Heart right ventricle (tissue), 16 donors: ENCODE results near the gene HS3ST5. TPM values are rescaled to one million over a fixed set of nuclear protein-coding genes. Genes with fewer than 3 reads are reported as not detected.
"Not testable (repeated sequence)": the region's sequence is repeated elsewhere in the genome, so short reads cannot be mapped to it uniquely, and the experiment has no call there.

ENCODE experiments used
- ATAC-seq, 8 donors: fragments of 200-7000 bp; cut with Tn5 transposase; one replicate each; pipeline ENCODE4 v1.9.1; 2020; ENCODE audit warnings: mild to moderate bottlenecking in 8 of 8, moderate library complexity in 8 of 8, moderate number of reproducible peaks in 1 of 8
- DNase-seq, 2 donors: peaks; one replicate each; pipeline ENCODE4 v3.0.0-alpha.2; 2020
- H3K27ac ChIP-seq, 10 donors: fragments of 200-600 bp; sonication (generic) in 2 of 10; one replicate each; pipeline versions ENCODE4 v1.5.0 to v1.8.0; 2020 to 2022; ENCODE audit warnings: mild to moderate bottlenecking in 3 of 10
- H3K27me3 ChIP-seq, 7 donors: fragments of 200-600 bp; one replicate each; pipeline ENCODE4 v1.8.0; 2021 to 2022; ENCODE audit warnings: mild to moderate bottlenecking in 2 of 7
- H3K36me3 ChIP-seq, 9 donors: fragments of 200-600 bp; sonication (generic) in 1 of 9; one replicate each; pipeline versions ENCODE4 v1.5.0 to v1.8.0; 2020 to 2022; ENCODE audit warnings: mild to moderate bottlenecking in 2 of 9
- H3K4me1 ChIP-seq, 9 donors: fragments of 200-600 bp; sonication (generic) in 1 of 9; one replicate each; pipeline versions ENCODE4 v1.5.0 to v1.8.0; 2020 to 2022; ENCODE audit warnings: mild to moderate bottlenecking in 4 of 9
- H3K4me3 ChIP-seq, 10 donors: fragments of 200-600 bp; sonication (generic) in 2 of 10; one replicate each; pipeline versions ENCODE4 v1.5.0 to v1.8.0; 2020 to 2022; ENCODE audit warnings: mild to moderate bottlenecking in 7 of 10, moderate library complexity in 2 of 10
- H3K9me3 ChIP-seq, 11 donors: fragments of 200-600 bp in 10 of 11; sonication (generic) in 2 of 11; one replicate each; pipeline versions ENCODE4 v1.5.0 to v1.8.0; 2013 to 2022; ENCODE audit warnings: mild to moderate bottlenecking in 2 of 11, control low read depth in 1 of 11, moderate library complexity in 1 of 11
- CTCF ChIP-seq, 9 donors: fragments of 200-600 bp; sonication (generic) in 2 of 9; IDR thresholded peaks; one replicate each; pipeline versions ENCODE4 v1.5.0 to v1.8.0; 2021 to 2022; ENCODE audit warnings: antibody characterized with exemption in 9 of 9, mild to moderate bottlenecking in 5 of 9, moderate library complexity in 1 of 9
- WGBS, 2 donors: extraction: QIAGEN DNeasy Blood & Tissue Kit; methylation state at CpG; one replicate each; pipeline ENCODE4 v1.1.7; 2013; ENCODE audit warnings: inconsistent platforms in 1 of 2; 5-methylcytosine and 5-hydroxymethylcytosine counted together
- intact Hi-C, 10 donors: fragments of 100-400 bp; cut with DNase I; formaldehyde crosslinking; loops; one replicate each; pipeline versions ENCODE4 v1.11.1 to v1.14.2; 2022
- polyA plus RNA-seq, 2 donors: library from polyadenylated mRNA; stranded (reverse); fragments of 200-250 nt; gene quantifications; one replicate each; pipeline ENCODE4 v1.2.3, GENCODE V29; 2013
- total RNA-seq, 10 donors: library from RNA; stranded (reverse); fragmentation: NEBNext Ultra II Directional in 3 of 10; extraction: Animal tissue kit (Norgen Biotek cat#: 25700) in 3 of 10; gene quantifications; one replicate each; pipeline versions ENCODE4 v1.2.1 to v1.2.4, GENCODE V29; 2021 to 2023
- donor health status: Arrhythmogenic right ventricular cardiomyopathy.
- donor health status: ischemic (EF 13 %, LVEDD 7.1; RV severe dilation, severe dysfunction).
- donor health status: healthy with polysubstance abuse.
- donor health status: DM: no; HTN: yes; CAD: no.
- donor health status: DM: no; HTN: no; CAD: no.
- donor health status: ischemic (EF 25% LVEDD 6.9; RV normal size, moderate dysfunction).
- donor health status: ischemic (EF 25% LVEDD 5.7; RV mildly dilated, moderate dysfunction).
- donor health status: healthy.
- donor health status: DM: yes; HTN: yes; CAD: no.
- donor health status: Ischemic cardiomyopathy.
- donor health status: ischemic (EF 35%, LVEDD 5.7; RV mildly dilated, moderate dysfunction).
- donor health status: nonischemic (EF 11% LVEDD 7.7; RV severe dilation, severe dysfunction).
- donor health status: DM: yes; HTN: yes; CAD: no.
- donor health status: PGD.
- donor health status: ischemic (EF 29% LVEDD 5.4; RV normal size, mild dysfunction).
- donor health status: nonischemic (EF 23%, LVEDD 6.1; RV moderate dilation, normal function).

HS3ST5 gene
- total and polyA plus RNA-seq, 12 donors, result not detected

GRCh38 chr6:114053791-114054190, 289.0 kb downstream of the HS3ST5 start:
- no peak overlapping the region for H3K27ac ChIP-seq
- intact Hi-C loops, result loop anchor here in 1 of 10 donors (10.0 kb wide), 1 partner anchor 69 kb away; no protein-coding TSS in a partner anchor
- TF ChIP-seq CTCF (IDR thresholded peaks at IDR 0.05), result no peak
- no peaks in the 10 kb centered on the region for H3K36me3 ChIP-seq
- WGBS, 2 donors, result 72 to 88% methylated on average over 1 of the region's 1 CpG
- H3K4me1 ChIP-seq, result no peaks in the 10 kb centered on the region
- no peak for DNase-seq
- no peak for ATAC-seq
- no peaks in the 10 kb centered on the region for H3K9me3 ChIP-seq
- H3K27me3 ChIP-seq, result no peaks in the 10 kb centered on the region
- H3K4me3 ChIP-seq, result no peak overlapping the region

- WGBS, 2 donors, result 95 to 99% methylated on average over 3 of the region's 3 CpGs
- H3K4me3 ChIP-seq, result no peak overlapping the region
- ATAC-seq, result no peak
Measured at GRCh38 chr6:114052141-114052540, 290.7 kb downstream of the HS3ST5 start.

GRCh38 chr6:114051031-114051430, 291.8 kb downstream of the HS3ST5 start:
- H3K27ac ChIP-seq, result no peak overlapping the region
- no peak overlapping the region for H3K4me3 ChIP-seq
- DNase-seq (no peak), ATAC-seq (no peak)
- TF ChIP-seq CTCF (IDR thresholded peaks at IDR 0.05), result no peak
- 93 to 100% methylated on average over 1 of the region's 1 CpG for WGBS, 2 donors
- H3K36me3 ChIP-seq, result no peaks in the 10 kb centered on the region
- no peaks in the 10 kb centered on the region for H3K4me1 ChIP-seq
- H3K27me3 ChIP-seq, result no peaks in the 10 kb centered on the region
- intact Hi-C loops, result loop anchor here in 1 of 10 donors (10.0 kb wide), 1 partner anchor 66 kb away; no protein-coding TSS in a partner anchor
- peaks cover 0 to 4% (median 0%) of the 10 kb centered on the region in 11 donors for H3K9me3 ChIP-seq

More at GRCh38 chr6:114052141-114052540, 290.7 kb downstream of the HS3ST5 start:
- DNase-seq, result no peak
- peaks cover 0 to 4% (median 0%) of the 10 kb centered on the region in 11 donors for H3K9me3 ChIP-seq
- no peaks in the 10 kb centered on the region for H3K4me1 ChIP-seq
- intact Hi-C loops, result loop anchor here in 1 of 10 donors (10.0 kb wide), 1 partner anchor 67 kb away; no protein-coding TSS in a partner anchor
- H3K27me3 ChIP-seq, result no peaks in the 10 kb centered on the region
- TF ChIP-seq CTCF (IDR thresholded peaks at IDR 0.05), result no peak
- H3K36me3 ChIP-seq, result no peaks in the 10 kb centered on the region
- no peak overlapping the region for H3K27ac ChIP-seq

- intact Hi-C loops, result no loop called here
- Histone ChIP-seq H3K27me3 (no peaks in the 10 kb centered on the region), H3K4me1 (no peaks in the 10 kb centered on the region), H3K9me3 (peaks cover 0 to 4% (median 0%) of the 10 kb centered on the region in 11 donors), H3K27ac (no peak overlapping the region), H3K4me3 (no peak overlapping the region), H3K36me3 (no peaks in the 10 kb centered on the region)
- ATAC-seq (no peak), DNase-seq (no peak)
- WGBS, 2 donors, result 95 to 96% methylated on average over 2 of the region's 2 CpGs
- TF ChIP-seq CTCF (IDR thresholded peaks at IDR 0.05), result no peak
Measured at GRCh38 chr6:114049367-114049966, 293.4 kb downstream of the HS3ST5 start.

- H3K4me1 ChIP-seq, H3K27me3 ChIP-seq, H3K27ac ChIP-seq, H3K36me3 ChIP-seq, DNase-seq, ATAC-seq, intact Hi-C loops, H3K9me3 ChIP-seq, H3K4me3 ChIP-seq: not testable (repeated sequence)
- WGBS, 2 donors, result 89 to 93% methylated on average over 5 of the region's 5 CpGs
Measured at GRCh38 chr6:114044566-114044965, 298.3 kb downstream of the HS3ST5 start.
